NOMO-1 (cell line): Measurements from ENCODE around the gene CDKN1B.

ENCODE experiments used
- DNase-seq, 2 experiments: peaks; one replicate each; lab custom pipeline; 2025; ENCODE audit not compliant: unreplicated experiment in 2 of 2; lab: John Stamatoyannopoulos, UW

The CDKN1B gene

GRCh38 chr12:12716793-12717585 lies at the start of gene CDKN1B:
Gene CDKN1B (plus strand): TSS chr12:12717368. CDS start chr12:12717840, 472 bp downstream.
- DNase-seq: peak; percentile 92

GRCh38 chr12:12668005-12668404 lies 49.2 kb upstream of the CDKN1B start:
- no peak for DNase-seq

- no peak for DNase-seq
Measured at GRCh38 chr12:12669020-12669419, 48.1 kb upstream of the CDKN1B start.

- no peak for DNase-seq
Measured at GRCh38 chr12:12671850-12672660, 45.1 kb upstream of the CDKN1B start.

GRCh38 chr12:12673296-12673695 lies 43.9 kb upstream of the CDKN1B start:
- no peak for DNase-seq

- DNase-seq: no peak
Measured at GRCh38 chr12:12676605-12677004, 40.6 kb upstream of the CDKN1B start.

- no peak for DNase-seq
Measured at GRCh38 chr12:12681061-12681765, 36.0 kb upstream of the CDKN1B start.

- DNase-seq: no peak
Measured at GRCh38 chr12:12682284-12682683, 34.9 kb upstream of the CDKN1B start.

- DNase-seq: no peak
Measured at GRCh38 chr12:12683136-12683697, 34.0 kb upstream of the CDKN1B start.

GRCh38 chr12:12683725-12684124 lies 33.4 kb upstream of the CDKN1B start:
- no peak for DNase-seq

- no peak for DNase-seq
Measured at GRCh38 chr12:12684375-12685106, 32.6 kb upstream of the CDKN1B start.

- DNase-seq: no peak
Measured at GRCh38 chr12:12685305-12685704, 31.9 kb upstream of the CDKN1B start.

GRCh38 chr12:12686472-12686871 lies 30.7 kb upstream of the CDKN1B start:
- no peak for DNase-seq

GRCh38 chr12:12686925-12687324 lies 30.2 kb upstream of the CDKN1B start:
- DNase-seq: no peak

GRCh38 chr12:12689647-12690300 lies 27.4 kb upstream of the CDKN1B start:
- no peak for DNase-seq

- DNase-seq: no peak
Measured at GRCh38 chr12:12691549-12691948, 25.6 kb upstream of the CDKN1B start.

- no peak for DNase-seq
Measured at GRCh38 chr12:12693111-12693671, 24.0 kb upstream of the CDKN1B start.

GRCh38 chr12:12696562-12697383 lies 20.4 kb upstream of the CDKN1B start:
- DNase-seq: peak; percentile 86 to 89

- no peak for DNase-seq
Measured at GRCh38 chr12:12699345-12699744, 17.8 kb upstream of the CDKN1B start.
